ENCODE results near the gene GALM.
"Not testable (repeated sequence)": the region's sequence is repeated elsewhere in the genome, so short reads cannot be mapped to it uniquely, and the experiment has no call there.

The GALM gene

DNA sequence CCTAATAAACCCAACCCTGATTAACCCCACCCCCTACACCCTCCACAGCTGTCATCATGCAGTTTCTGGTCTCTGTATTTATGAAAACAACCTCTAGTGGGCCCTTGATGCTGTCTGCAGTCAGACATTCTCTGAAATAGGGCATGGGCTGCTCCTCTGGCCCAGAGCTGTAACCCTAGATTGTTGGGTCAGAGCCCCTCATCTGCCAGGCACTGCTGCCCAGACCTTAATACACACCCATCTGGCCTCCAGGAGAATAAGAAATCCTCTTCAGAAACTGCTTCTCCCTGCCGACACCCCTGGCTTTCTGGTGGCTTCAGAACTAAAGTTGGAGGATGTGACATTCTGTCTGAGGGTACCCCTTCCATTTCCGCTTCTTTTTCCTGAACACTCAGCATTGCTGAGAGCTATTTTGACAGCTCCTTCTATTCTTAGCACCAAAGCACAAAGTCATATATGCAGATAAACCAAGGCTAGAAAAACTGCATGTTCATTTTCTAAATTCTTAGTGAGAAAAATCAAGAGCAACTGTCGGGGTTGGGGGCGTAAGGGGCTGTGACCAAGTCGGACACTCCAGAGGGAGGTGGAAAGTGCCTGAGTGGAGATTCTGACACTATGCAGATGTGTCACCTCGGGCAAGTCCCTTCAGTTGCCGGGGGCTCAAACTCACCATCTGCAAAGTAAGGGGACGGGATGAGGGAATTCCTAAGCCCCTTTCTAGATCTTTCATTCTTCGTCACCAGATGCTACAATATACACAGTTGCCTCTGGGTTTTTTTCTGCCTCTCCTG, 56.6 kb downstream of the GALM start:
- Histone ChIP-seq H3K36me3 (ENCODE audit: insufficient read depth, low read length) (no peaks in the 10 kb centered on the region), H3K9ac (ENCODE audit: low read depth, low read length) (no peak overlapping the region), H3K9me3 (ENCODE audit: control insufficient read depth, insufficient read depth, low read length) (no peaks in the 10 kb centered on the region), H3K4me1 (ENCODE audit: insufficient read depth, low read length) (no peaks in the 10 kb centered on the region)

DNA sequence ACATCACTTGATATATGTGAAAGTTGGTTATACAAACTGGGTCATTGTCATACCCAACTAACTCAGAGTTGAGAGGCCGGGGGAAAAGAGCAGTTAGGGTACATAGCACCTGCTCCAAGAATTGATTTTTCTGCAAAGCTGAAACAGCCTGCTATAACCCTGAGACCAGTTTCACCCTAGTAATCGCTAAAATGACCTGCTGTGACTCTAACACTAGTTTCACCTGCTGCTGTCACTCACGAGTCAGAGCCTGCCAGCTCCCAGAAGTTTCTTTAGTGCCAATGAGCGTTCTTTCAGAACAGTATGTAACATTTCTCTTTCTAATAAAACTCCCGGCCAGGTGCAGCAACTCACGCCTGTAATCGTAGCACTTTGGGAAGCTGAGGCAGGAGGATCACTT, 57.3 kb downstream of the GALM start:
- no peaks in the 10 kb centered on the region for H3K4me1 ChIP-seq (ENCODE audit: insufficient read depth, low read length)
- no peaks in the 10 kb centered on the region for H3K36me3 ChIP-seq (ENCODE audit: insufficient read depth, low read length)
- H3K9me3 ChIP-seq (ENCODE audit: control insufficient read depth, insufficient read depth, low read length), result no peaks in the 10 kb centered on the region
- no peak overlapping the region for H3K9ac ChIP-seq (ENCODE audit: low read depth, low read length)

DNA sequence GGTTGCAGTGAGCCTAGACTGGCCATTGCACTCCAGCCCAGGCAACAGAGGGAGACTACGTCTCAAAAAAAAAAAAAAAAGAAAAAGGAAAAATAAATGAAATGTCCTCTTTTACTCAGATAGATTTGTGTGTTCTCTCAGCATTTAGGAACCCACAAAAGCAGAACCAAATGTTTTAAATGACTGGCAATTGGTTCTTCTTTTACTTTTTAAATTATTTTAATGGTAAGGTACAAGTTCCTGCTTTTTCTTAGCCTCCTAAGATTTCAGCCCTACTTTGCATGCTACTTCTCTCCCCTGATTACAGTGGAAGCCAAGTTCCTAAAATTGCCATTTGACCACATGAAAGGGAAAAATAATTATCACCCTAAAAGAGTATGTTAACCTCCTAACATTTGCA, 61.7 kb downstream of the GALM start:
- Histone ChIP-seq H3K9ac (ENCODE audit: low read depth, low read length) (no peak overlapping the region), H3K9me3 (ENCODE audit: control insufficient read depth, insufficient read depth, low read length) (no peaks in the 10 kb centered on the region), H3K36me3 (ENCODE audit: insufficient read depth, low read length) (no peaks in the 10 kb centered on the region), H3K4me1 (ENCODE audit: insufficient read depth, low read length) (no peaks in the 10 kb centered on the region)

DNA sequence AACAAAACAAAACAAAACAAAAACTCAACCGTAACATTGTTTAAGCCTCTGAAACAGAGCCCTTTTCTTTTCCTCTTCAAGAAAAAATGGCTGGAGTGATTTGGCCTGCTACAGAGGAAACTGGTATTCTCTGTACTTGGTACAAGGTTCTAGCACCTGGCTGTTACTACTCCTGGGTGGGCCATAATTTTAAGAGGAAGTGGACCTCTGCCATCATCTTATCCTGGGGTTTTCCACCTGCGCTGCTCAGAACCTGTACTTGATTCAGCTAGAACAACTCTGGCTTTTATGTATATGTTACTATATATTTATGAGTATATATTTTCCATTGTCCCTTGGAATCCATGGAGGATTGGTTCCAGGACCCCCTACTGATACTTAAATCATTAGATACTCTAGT, 62.8 kb downstream of the GALM start:
- Histone ChIP-seq H3K4me1 (ENCODE audit: insufficient read depth, low read length) (no peaks in the 10 kb centered on the region), H3K36me3 (ENCODE audit: insufficient read depth, low read length) (no peaks in the 10 kb centered on the region), H3K9me3 (ENCODE audit: control insufficient read depth, insufficient read depth, low read length) (no peaks in the 10 kb centered on the region), H3K9ac (ENCODE audit: low read depth, low read length) (no peak overlapping the region)

DNA sequence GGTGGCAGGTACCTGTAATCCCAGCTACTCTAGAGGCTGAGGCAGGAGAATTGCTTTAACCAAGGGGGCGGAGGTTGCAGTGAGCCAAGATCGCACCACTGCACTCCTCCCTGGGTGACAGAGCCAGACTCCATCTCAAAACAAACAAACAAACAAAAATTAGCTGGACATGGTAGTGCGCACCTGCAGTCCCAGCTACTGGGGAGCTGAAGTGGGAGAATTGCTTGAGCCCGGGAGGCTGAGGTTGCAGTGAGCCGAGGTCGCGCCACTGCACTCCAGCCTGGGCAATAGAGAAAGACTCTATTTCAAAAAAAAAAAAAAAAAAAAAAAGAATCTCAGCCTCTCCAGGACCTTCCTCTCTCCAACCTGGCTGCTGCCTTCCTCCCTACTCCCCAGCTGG, 65.2 kb downstream of the GALM start:
- H3K9ac ChIP-seq (ENCODE audit: low read depth, low read length), result no peak overlapping the region

DNA sequence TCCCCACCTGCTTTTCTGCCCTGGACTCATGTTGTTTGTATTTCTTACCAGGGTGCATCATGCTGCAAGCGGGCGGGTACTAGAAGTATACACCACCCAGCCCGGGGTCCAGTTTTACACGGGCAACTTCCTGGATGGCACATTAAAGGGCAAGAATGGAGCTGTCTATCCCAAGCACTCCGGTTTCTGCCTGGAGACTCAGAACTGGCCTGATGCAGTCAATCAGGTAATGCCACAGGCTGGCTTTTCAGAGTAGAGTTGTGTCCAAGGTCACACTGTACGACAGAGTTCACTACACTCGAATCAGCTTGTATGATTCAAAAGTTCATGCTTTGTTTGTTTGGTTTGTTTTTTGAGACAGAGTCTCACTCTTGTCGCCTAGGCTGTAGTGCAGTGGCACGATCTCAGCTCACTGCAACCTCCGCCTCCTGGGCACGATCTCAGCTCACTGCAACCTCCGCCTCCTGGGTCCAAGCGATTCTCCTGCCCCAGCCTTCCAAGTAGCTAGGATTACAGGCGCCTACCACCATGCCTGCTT, 65.8 kb downstream of the GALM start:
- H3K36me3 ChIP-seq (ENCODE audit: insufficient read depth, low read length), result no peaks in the 10 kb centered on the region
- H3K4me1 ChIP-seq (ENCODE audit: insufficient read depth, low read length), result no peaks in the 10 kb centered on the region
- no peaks in the 10 kb centered on the region for H3K9me3 ChIP-seq (ENCODE audit: control insufficient read depth, insufficient read depth, low read length)
- no peak overlapping the region for H3K9ac ChIP-seq (ENCODE audit: low read depth, low read length)

More for the DNA sequence above, 65.2 kb downstream of the GALM start:
- Histone ChIP-seq H3K36me3 (ENCODE audit: insufficient read depth, low read length) (no peaks in the 10 kb centered on the region), H3K9me3 (ENCODE audit: control insufficient read depth, insufficient read depth, low read length) (no peaks in the 10 kb centered on the region), H3K4me1 (ENCODE audit: insufficient read depth, low read length) (no peaks in the 10 kb centered on the region)

DNA sequence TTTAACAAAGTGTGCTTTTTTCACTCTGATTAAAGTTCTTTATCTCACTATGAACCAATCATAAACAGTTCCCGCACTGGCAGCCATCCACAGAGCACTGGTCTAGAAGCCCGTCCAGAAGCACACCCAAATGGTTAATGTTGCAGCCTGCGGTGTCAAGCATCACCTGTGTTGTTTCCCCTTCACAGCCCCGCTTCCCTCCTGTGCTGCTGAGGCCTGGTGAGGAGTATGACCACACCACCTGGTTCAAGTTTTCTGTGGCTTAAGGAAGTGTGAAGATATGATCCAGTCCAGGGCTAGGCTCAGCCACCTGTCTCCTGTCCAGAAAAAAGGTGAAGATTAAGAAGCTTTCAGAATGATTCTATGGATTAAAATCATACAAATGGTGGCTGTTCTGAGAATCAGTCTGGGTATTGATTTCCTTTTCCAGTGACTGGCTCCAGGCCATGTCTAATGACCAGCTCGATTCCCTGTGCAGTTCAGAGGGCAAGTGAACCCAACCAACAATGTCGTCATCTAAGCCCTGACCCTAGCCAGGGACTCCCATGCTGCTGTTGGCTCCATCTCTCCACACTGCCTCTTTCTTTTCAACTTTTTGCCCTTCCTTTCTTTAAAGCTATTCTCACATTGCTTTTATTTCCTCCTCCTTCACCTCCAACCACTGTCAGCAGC, 67.5 kb downstream of the GALM start:
- H3K4me1 ChIP-seq (ENCODE audit: insufficient read depth, low read length), result peaks cover 10% of the 10 kb centered on the region
- peaks cover 4% of the 10 kb centered on the region for H3K36me3 ChIP-seq (ENCODE audit: insufficient read depth, low read length)
- no peak overlapping the region for H3K9ac ChIP-seq (ENCODE audit: low read depth, low read length)
- no peaks in the 10 kb centered on the region for H3K9me3 ChIP-seq (ENCODE audit: control insufficient read depth, insufficient read depth, low read length)

DNA sequence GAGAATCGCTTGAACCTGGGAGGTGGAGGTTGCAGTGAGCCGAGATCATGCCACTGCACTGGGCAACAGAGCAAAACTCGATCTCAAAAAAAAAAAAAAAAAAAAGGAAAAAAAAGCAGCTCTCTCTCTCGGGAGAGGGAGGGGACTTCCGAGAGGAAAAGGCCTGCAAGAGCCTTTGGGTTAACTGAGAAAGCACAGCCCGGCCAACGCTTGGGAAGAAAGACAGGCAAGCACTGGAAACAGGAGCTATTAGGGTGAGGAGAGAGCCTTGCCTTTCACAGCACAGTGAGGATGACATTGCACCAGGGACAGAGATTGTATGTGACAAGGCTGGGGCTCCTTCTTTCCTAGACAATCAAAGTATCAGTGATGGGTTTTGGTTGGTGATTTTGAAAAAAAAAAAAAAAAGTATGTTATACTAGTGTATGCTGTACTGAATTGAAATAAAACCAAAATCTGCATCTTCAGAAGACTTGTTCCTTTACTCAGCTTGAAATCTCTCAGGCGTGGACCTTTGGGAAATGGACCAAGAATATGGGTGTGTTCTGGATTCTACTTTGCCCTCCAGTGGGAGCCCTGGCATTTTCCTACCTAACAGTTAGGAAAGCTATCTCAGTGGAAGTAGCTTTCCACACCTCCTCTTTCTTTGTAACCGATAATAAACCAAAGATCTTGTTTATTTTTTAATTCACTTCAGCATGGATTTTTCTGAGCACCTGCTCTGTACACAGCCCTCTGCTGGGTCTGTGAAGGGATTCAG, 68.6 kb downstream of the GALM start:
- no peak overlapping the region for H3K9ac ChIP-seq (ENCODE audit: low read depth, low read length)
- H3K4me1 ChIP-seq (ENCODE audit: insufficient read depth, low read length), result peaks cover 10% of the 10 kb centered on the region
- peaks cover 6% of the 10 kb centered on the region for H3K36me3 ChIP-seq (ENCODE audit: insufficient read depth, low read length)
- H3K9me3 ChIP-seq (ENCODE audit: control insufficient read depth, insufficient read depth, low read length), result peaks cover 4% of the 10 kb centered on the region; the same call in 1 of the 2 replicates

DNA sequence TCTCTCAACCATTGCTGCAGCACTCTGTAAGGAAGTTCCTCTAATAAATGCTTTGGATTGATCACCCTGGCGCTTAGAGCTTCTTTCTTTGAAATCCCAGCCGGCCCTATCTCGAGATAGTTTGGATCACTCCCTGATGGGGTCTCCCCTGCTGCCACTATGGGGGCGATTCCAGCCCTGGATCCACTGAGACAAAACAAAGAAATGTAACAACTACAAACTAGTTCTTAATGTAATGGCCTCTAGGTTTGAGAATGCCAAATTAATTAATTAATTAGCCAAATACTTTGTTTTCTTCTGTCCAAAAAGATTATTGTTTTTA, 70.0 kb downstream of the GALM start:
- no peak overlapping the region for H3K9ac ChIP-seq (ENCODE audit: low read depth, low read length)
- peaks cover 11% of the 10 kb centered on the region for H3K36me3 ChIP-seq (ENCODE audit: insufficient read depth, low read length)
- H3K9me3 ChIP-seq (ENCODE audit: control insufficient read depth, insufficient read depth, low read length), result peaks cover 6% of the 10 kb centered on the region
- peaks cover 10% of the 10 kb centered on the region for H3K4me1 ChIP-seq (ENCODE audit: insufficient read depth, low read length)

DNA sequence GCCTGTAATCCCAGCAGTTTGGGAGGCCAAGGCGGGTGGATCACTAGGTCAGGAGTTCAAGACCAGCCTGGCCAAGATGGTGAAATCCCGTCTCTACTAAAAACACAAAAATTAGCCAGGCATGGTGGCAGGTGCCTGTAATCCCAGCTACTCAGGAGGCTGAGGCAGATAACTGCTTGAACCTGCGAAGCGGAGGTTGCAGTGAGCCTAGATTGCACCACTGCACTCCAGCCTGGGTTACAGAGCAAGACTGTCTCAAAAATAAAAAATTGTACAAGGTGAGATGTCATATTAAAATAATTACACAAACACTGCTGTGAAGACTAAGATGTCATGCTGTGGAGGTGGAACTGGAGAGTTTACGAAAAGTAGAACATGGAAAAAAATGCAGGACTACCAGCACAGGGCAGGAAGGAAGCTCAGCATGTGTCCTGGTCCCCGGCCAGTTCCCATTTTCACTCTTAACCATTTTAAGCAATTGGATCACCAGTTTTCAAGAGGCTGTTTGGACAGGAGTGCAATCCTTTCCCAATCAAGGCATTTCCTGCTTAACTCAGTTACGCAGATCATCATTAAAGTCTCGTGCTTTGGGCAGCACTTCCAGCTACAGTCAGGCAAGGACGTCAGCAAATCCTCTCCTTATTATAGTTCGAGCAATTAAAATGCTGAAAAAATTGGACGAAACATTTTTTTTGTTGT, 71.2 kb downstream of the GALM start:
- H3K9me3 ChIP-seq (ENCODE audit: control insufficient read depth, insufficient read depth, low read length); H3K4me1 ChIP-seq (ENCODE audit: insufficient read depth, low read length): not testable (repeated sequence)
- peaks cover 14% of the 10 kb centered on the region for H3K36me3 ChIP-seq (ENCODE audit: insufficient read depth, low read length)

DNA sequence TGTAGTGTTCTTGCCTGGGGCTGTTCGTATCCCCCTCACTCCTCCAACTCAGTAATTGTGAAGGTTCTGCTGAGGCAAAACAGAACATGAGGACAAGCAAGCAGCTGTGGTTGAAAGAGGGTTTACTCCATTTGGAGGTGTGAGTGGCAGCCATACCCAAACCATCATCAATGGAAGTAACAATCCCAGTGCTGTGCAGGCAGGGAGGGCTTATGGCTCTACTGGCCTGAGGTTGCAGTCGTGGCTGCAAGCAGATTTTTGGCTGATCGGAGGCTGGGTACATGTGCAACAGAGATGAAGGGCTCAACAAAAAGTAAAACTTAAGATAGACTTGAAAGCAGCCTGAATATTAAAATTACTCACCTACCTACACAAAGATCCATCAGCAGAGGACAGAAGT, 72.0 kb downstream of the GALM start:
- Histone ChIP-seq H3K9ac (ENCODE audit: low read depth, low read length) (no peak overlapping the region), H3K36me3 (ENCODE audit: insufficient read depth, low read length) (peaks cover 14% of the 10 kb centered on the region), H3K9me3 (ENCODE audit: control insufficient read depth, insufficient read depth, low read length) (peaks cover 6% of the 10 kb centered on the region), H3K4me1 (ENCODE audit: insufficient read depth, low read length) (peaks cover 10% of the 10 kb centered on the region)

More for the DNA sequence above, 71.2 kb downstream of the GALM start:
- not testable (repeated sequence) for H3K9ac ChIP-seq (ENCODE audit: low read depth, low read length)

DNA sequence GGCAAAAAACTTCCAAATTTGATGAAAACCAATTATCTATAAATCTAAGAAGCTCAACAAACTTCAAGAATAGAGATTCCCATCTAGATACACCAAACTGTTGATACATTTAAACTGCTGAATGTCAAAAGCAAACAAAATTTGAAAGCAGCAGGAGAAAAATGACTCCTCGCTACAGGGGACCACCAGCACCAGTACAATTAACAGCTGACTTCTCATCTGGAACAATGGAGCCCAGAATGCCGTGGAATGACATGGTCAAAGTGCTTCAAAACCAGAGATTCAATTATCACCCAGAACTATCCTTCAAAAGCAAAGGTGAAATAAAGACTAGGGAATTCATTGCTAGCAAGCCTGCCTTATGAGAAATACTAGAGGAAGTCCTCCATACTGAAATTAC, 73.6 kb downstream of the GALM start:
- Histone ChIP-seq H3K9ac (ENCODE audit: low read depth, low read length) (no peak overlapping the region), H3K4me1 (ENCODE audit: insufficient read depth, low read length) (peaks cover 10% of the 10 kb centered on the region), H3K36me3 (ENCODE audit: insufficient read depth, low read length) (peaks cover 23% of the 10 kb centered on the region), H3K9me3 (ENCODE audit: control insufficient read depth, insufficient read depth, low read length) (peaks cover 6% of the 10 kb centered on the region)

DNA sequence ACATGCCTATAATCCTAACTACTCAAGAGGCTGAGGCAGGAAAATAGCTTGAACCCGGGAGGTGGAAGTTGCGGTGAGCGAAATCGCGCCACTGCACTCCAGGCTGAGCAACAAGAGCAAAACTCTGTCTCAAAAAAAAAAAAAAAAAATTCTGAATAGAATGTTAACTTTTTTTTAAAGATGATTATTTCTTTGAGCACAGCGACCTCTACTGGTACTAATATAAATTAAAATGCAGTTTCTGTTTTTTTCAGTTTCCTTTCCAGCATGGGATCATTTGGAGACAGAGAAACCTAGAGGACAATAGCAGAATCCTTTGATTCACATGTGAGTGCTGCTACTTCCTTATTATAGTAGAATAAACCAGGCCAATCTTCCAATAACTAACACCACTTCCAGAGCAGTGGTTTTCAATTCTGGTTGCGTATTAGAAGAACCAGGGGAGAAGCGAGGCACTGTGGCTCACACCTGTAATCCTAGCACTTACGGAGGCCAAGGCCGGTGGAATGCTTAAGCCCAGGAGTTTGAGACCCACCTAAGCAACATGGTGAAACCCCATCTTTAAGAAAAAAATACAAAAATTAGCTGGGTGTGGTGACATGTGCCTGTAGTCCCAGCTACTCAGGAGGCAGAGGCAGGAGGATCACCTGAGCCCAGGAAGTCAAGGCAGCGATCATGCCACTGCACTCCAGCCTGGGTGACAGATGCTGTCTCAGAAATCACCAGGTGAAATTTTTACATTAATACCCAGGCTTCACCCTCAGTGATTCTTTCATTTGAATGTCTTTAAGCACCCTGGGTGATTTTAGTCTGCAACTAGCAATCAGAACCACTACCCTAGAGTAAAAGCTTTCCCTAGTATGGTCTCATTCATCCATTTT, 75.2 kb downstream of the GALM start:
- Histone ChIP-seq H3K36me3 (ENCODE audit: insufficient read depth, low read length) (peaks cover 36% of the 10 kb centered on the region), H3K4me1 (ENCODE audit: insufficient read depth, low read length) (peaks cover 10% of the 10 kb centered on the region), H3K9ac (ENCODE audit: low read depth, low read length) (no peak overlapping the region), H3K9me3 (ENCODE audit: control insufficient read depth, insufficient read depth, low read length) (peaks cover 6% of the 10 kb centered on the region)
